GM10248 (cell line): ENCODE results near the gene FGF18.

Experiments
- CTCF ChIA-PET: fragments of 300-600 bp; sonication (Branson Sonifier 250); formaldehyde crosslinking; extraction: SDS; loops from one replicate; lab custom pipeline; 2021; ENCODE audit warnings: antibody characterized with exemption; lab: Yijun Ruan, JAX
- POLR2A ChIA-PET: fragments of 350-650 bp; sonication (Branson Sonifier 250); formaldehyde crosslinking; extraction: SDS; loops from one replicate; lab custom pipeline; 2020; ENCODE audit warnings: antibody characterized with exemption; lab: Yijun Ruan, JAX
- DNase-seq: peaks from one replicate; pipeline ENCODE4 v3.0.0; 2012; ENCODE audit errors: extremely low spot score
- CTCF ChIP-seq: IDR thresholded peaks from 2 replicates; pipeline ENCODE4 v1.5.1; 2012; ENCODE audit warnings: mild to moderate bottlenecking, low read depth; ENCODE audit errors: extremely low read depth, missing control alignments, control extremely low read depth

FGF18 gene

GRCh38 chr5:171418316-171418981, 998 bp upstream of the FGF18 start:
- DNase-seq: peak; percentile 88
- TF ChIP-seq CTCF: peak; percentile 95
- ChIA-PET POLR2A (no interaction called here), CTCF (interaction anchor here (0.6 to 2.6 kb wide), 17 partner anchors 9 to 885 kb away, joined by 3 to 35 read pairs (median 3); no protein-coding TSS in a partner anchor)

- DNase-seq: peak; percentile 43
- ChIA-PET POLR2A (interaction anchor here (1.0 kb wide), 1 partner anchor 32 kb away, joined by 3 read pairs; the partner anchor contains the start of gene NPM1), CTCF (interaction anchor here (1.1 to 2.6 kb wide), 8 partner anchors 8 to 883 kb away, joined by 3 to 35 read pairs (median 8); no protein-coding TSS in a partner anchor)
- TF ChIP-seq CTCF: no peak
These were observed 412 bp downstream of the FGF18 start for GRCh38 chr5:171419688-171420430.

GRCh38 chr5:171420431-171421241, 1.2 kb downstream of the FGF18 start:
- TF ChIP-seq CTCF: no peak
- DNase-seq: no peak
- CTCF ChIA-PET: no interaction called here
- POLR2A ChIA-PET: interaction anchor here (0.6 kb wide), 1 partner anchor 10 kb away, joined by 3 read pairs; no protein-coding TSS in a partner anchor

- DNase-seq: no peak
- ChIA-PET CTCF (interaction anchor here (1.2 kb wide), 1 partner anchor 487 kb away, joined by 3 read pairs; no protein-coding TSS in a partner anchor), POLR2A (no interaction called here)
- no peak for TF ChIP-seq CTCF
These were observed 2.1 kb downstream of the FGF18 start for GRCh38 chr5:171421331-171422262.

GRCh38 chr5:171422495-171422894, 3.0 kb downstream of the FGF18 start:
- ChIA-PET POLR2A (no interaction called here), CTCF (interaction anchor here (1.2 kb wide), 1 partner anchor 486 kb away, joined by 3 read pairs; no protein-coding TSS in a partner anchor)
- TF ChIP-seq CTCF: no peak
- no peak for DNase-seq
